Calu3 (cell line): Measurements from ENCODE around the gene RNF123. TPM values are rescaled to one million over a fixed set of nuclear protein-coding genes. Genes with fewer than 3 reads are reported as not detected.

Source experiments
- BruUV-seq: library from RNA; stranded (reverse); fragments of 400-500 nt; replicated peaks from 2 replicates; lab custom pipeline; 2021; lab: Mats Ljungman, UMichigan
- CTCF ChIA-PET: fragments of 300-600 bp; sonication (Branson Sonifier 250); formaldehyde crosslinking; loops from one replicate; lab custom pipeline; 2022; ENCODE audit warnings: antibody characterized with exemption; lab: Charles Lee
- DNase-seq: peaks from one replicate; pipeline ENCODE4 v3.0.0; 2022
- H3K27ac Mint-ChIP-seq: one replicate; pipeline ENCODE4 v1.8.0; 2022; ENCODE audit warnings: mixed read lengths; ENCODE audit not compliant: unreplicated experiment
- H3K27me3 Mint-ChIP-seq: one replicate; pipeline ENCODE4 v1.8.0; 2022; ENCODE audit warnings: mixed read lengths; ENCODE audit not compliant: unreplicated experiment
- H3K36me3 Mint-ChIP-seq: one replicate; pipeline ENCODE4 v1.8.0; 2022; ENCODE audit warnings: mild to moderate bottlenecking, moderate library complexity, mixed read lengths; ENCODE audit not compliant: insufficient read depth, unreplicated experiment
- H3K4me1 Mint-ChIP-seq: one replicate; pipeline ENCODE4 v1.8.0; 2022; ENCODE audit warnings: mild to moderate bottlenecking, low read depth, mixed read lengths; ENCODE audit not compliant: unreplicated experiment
- H3K4me3 Mint-ChIP-seq: one replicate; pipeline ENCODE4 v1.8.0; 2022; ENCODE audit warnings: mild to moderate bottlenecking, low read depth, moderate library complexity, mixed read lengths; ENCODE audit not compliant: unreplicated experiment
- H3K9me3 Mint-ChIP-seq: one replicate; pipeline ENCODE4 v1.8.0; 2022; ENCODE audit warnings: low read depth, mixed read lengths; ENCODE audit not compliant: unreplicated experiment
- intact Hi-C: fragments of 100-400 bp; cut with micrococcal nuclease; formaldehyde crosslinking; loops from one replicate; pipeline ENCODE4 v1.10.0; 2022; ENCODE audit not compliant: unreplicated experiment
- total RNA-seq: library from RNA; stranded (reverse); gene quantifications from 2 replicates; pipeline ENCODE4 v1.2.3, GENCODE V29; 2022
- TF ChIP-seq, protein P1 (sequence below): fragments of 200-600 bp; IDR thresholded peaks from one replicate; pipeline ENCODE4 v1.8.0; 2022; ENCODE audit warnings: antibody characterized with exemption; ENCODE audit not compliant: unreplicated experiment

RNF123 gene
- total RNA-seq, 1 experiment from 2014 or later, result 52.5 TPM

DNA sequence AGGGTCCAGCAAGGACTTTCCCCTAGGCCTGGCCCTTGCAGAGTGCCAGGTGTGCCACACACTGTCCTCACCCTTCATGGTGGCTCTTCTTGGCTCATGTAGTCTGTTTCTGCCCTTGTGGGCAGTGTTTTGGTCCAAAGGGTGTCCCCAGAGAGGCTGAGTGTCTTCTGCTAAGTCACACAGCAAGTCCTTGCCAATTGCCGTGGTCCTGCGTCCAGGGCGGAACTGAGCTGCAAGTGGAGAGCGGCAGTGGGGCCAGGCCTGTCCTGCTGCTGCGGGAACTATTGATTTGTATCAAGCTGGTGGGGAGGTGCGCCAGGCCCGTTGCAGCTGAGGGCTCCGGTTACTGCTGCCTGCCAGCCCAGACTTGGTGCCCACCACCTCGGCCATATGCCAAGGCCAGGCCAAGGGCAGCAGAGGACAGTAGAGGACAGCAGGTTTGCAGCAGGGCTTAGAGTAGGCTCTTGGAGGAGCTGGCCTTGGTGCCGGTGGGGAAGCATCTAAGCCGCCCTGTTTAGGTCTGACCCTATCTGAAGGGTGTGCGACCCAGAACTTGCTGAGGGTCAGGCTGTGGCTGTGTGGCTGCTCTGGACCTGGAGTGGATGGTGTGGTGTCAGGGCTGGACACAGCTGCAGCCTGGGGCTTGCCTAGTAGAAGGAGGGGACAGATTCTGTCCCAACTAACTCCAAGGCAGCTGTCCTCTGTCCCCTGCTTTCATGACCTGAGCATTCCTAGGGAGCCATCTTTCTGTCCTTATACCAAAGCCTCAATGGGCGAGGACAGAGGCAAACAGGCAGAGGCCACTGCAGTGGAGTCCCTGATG, 25.6 kb downstream of the RNF123 start:
- H3K27me3 Mint-ChIP-seq, result no peaks in the 10 kb centered on the region
- CTCF ChIA-PET, result no interaction called here
- peaks cover 2% of the 10 kb centered on the region for H3K9me3 Mint-ChIP-seq
- TF ChIP-seq, protein P1, sequence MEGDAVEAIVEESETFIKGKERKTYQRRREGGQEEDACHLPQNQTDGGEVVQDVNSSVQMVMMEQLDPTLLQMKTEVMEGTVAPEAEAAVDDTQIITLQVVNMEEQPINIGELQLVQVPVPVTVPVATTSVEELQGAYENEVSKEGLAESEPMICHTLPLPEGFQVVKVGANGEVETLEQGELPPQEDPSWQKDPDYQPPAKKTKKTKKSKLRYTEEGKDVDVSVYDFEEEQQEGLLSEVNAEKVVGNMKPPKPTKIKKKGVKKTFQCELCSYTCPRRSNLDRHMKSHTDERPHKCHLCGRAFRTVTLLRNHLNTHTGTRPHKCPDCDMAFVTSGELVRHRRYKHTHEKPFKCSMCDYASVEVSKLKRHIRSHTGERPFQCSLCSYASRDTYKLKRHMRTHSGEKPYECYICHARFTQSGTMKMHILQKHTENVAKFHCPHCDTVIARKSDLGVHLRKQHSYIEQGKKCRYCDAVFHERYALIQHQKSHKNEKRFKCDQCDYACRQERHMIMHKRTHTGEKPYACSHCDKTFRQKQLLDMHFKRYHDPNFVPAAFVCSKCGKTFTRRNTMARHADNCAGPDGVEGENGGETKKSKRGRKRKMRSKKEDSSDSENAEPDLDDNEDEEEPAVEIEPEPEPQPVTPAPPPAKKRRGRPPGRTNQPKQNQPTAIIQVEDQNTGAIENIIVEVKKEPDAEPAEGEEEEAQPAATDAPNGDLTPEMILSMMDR, result no peak
- H3K4me3 Mint-ChIP-seq, result no peak overlapping the region
- H3K27ac Mint-ChIP-seq, result no peak overlapping the region
- DNase-seq, result no peak
- peaks cover 41% of the 10 kb centered on the region for H3K36me3 Mint-ChIP-seq
- intact Hi-C loops, result no loop called here
- no TSS peak for BruUV-seq
- H3K4me1 Mint-ChIP-seq, result peaks cover 10% of the 10 kb centered on the region

DNA sequence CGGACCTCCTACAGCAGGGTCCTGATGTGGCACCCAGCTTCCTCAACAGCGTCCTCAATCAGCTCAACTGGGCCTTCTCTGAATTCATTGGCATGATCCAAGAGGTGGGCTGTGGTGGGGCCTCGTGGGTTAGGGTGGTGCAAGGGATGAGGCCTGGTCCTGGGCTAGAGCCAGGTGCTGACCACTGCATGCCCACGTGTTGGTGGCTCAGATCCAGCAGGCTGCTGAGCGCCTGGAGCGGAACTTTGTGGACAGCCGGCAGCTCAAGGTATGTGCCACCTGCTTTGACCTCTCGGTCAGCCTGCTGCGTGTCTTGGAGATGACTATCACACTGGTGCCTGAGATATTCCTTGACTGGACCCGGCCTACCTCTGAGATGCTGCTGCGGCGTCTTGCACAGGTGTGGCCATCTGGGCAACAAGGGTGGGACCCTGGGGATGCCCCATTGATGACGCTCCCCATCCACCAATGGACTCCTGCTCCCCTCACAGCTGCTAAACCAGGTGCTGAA, 26.3 kb downstream of the RNF123 start:
- Mint-ChIP-seq H3K4me1 (peaks cover 10% of the 10 kb centered on the region), H3K9me3 (peaks cover 2% of the 10 kb centered on the region), H3K27me3 (no peaks in the 10 kb centered on the region), H3K36me3 (peaks cover 48% of the 10 kb centered on the region), H3K27ac (no peak overlapping the region), H3K4me3 (no peak overlapping the region)
- CTCF ChIA-PET, result no interaction called here
- TF ChIP-seq, protein P1, result no peak
- BruUV-seq, result no TSS peak
- DNase-seq, result no peak
- intact Hi-C loops, result no loop called here

DNA sequence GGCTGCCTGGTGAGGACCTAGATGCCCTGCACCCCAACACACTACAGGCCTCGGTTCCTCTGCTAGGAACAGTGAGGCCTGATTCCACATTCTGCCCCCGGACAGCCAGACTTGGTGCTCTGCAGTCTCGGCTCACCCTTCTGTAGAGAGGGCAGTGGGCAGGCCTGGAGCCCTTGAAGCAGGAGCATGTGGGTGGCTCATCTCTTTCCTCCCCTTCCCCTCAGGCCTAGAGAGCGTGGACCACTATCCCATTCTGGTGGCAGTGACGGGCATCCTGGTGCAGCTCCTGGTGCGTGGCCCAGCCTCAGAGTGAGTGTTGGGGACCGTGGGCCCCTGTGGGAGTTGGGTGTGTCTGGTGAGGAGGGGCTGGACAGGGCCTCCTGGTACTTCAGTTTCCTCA, 26.8 kb downstream of the RNF123 start:
- no peak overlapping the region for H3K27ac Mint-ChIP-seq
- DNase-seq, result no peak
- peaks cover 10% of the 10 kb centered on the region for H3K4me1 Mint-ChIP-seq
- intact Hi-C loops, result no loop called here
- no peaks in the 10 kb centered on the region for H3K27me3 Mint-ChIP-seq
- BruUV-seq, result no TSS peak
- CTCF ChIA-PET, result interaction anchor here (0.6 kb wide), 1 partner anchor 151 kb away, joined by 6 read pairs; no protein-coding TSS in a partner anchor
- H3K4me3 Mint-ChIP-seq, result no peak overlapping the region
- peaks cover 52% of the 10 kb centered on the region for H3K36me3 Mint-ChIP-seq
- TF ChIP-seq, protein P1, result no peak
- peaks cover 2% of the 10 kb centered on the region for H3K9me3 Mint-ChIP-seq

DNA sequence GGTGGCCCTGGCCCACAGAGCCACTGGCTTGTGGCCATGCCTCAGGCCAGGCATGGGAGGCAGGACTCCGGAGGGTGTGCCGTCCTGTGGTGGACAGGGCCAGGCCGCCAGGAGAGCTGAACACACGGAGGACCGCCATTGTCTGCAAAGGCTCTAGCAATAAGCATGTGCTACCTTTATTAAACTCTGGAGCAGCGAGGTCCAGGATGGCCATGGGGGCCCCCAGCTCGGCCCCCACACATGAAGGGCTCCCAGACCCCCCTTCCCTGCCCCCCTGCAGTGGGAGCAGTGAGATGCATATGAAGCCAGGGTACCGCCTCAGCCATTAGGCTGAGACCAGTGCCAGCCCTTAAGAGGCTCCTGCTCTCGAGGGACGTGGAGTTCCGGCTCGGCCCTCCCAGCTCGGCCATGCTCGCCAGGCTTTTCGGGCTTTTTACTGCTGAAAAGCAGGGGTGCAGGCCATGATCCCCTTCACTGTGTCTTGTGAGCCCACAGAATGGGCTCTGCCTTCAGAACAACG, 27.4 kb downstream of the RNF123 start:
- H3K27ac Mint-ChIP-seq, result no peak overlapping the region
- no peak overlapping the region for H3K4me3 Mint-ChIP-seq
- no peak for DNase-seq
- H3K4me1 Mint-ChIP-seq, result peaks cover 10% of the 10 kb centered on the region
- H3K27me3 Mint-ChIP-seq, result no peaks in the 10 kb centered on the region
- CTCF ChIA-PET, result interaction anchor here (0.6 kb wide), 1 partner anchor 152 kb away, joined by 6 read pairs; no protein-coding TSS in a partner anchor
- peaks cover 58% of the 10 kb centered on the region for H3K36me3 Mint-ChIP-seq
- TF ChIP-seq, protein P1, result no peak
- peaks cover 2% of the 10 kb centered on the region for H3K9me3 Mint-ChIP-seq
- no TSS peak for BruUV-seq
- intact Hi-C loops, result no loop called here
